Hematopoietic multipotent progenitor cell treated with erythropoietin and hydrocortisone succinate and interleukin-3 and kit ligand, for 6 days (in vitro differentiated cells): Measurements from ENCODE around the gene MOB3B.
"Not testable (repeated sequence)": the region's sequence is repeated elsewhere in the genome, so short reads cannot be mapped to it uniquely, and the experiment has no call there.

Source experiments
- DNase-seq: peaks from one replicate; pipeline ENCODE4 v3.0.0-alpha.2; 2015

Gene MOB3B

DNA sequence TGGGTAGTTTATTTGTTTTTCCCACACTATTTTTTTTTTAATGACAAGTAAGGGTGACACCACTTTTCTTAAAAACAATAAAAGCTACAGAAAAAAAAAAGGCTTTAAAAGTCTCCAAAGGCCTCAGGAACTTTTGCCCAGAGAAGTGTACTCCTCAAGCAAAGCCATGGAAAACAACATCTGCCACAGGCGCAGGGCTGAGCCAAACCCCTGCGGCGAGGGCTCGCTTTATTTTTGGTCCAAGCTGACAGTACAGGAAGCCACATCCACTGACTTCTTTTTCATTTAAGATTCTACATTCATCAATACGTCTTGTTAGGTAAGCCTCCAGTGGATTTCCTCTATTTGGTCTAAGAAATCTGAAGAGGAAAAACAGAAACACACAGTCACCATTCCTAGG, 57.4 kb downstream of the MOB3B start:
- no peak for DNase-seq

DNA sequence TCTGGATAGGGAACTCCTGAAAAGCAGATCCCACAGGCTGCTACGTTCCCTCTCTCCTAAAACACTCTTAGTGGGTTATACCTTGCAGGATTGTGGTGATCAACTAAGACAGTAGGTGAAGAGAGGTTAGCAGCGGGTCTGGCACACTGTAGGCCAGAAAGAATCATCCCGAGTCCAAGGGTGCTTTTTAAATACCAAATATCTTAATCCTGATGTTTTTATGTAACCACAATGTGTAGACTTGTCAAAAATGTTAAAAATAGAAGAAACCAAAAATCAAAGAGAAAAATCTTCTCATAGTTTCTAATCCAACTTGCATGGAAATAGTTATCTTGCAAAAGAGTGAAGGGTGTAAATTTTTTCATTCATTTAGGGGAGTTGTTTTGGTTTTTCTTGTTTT, 57.8 kb downstream of the MOB3B start:
- no peak for DNase-seq

DNA sequence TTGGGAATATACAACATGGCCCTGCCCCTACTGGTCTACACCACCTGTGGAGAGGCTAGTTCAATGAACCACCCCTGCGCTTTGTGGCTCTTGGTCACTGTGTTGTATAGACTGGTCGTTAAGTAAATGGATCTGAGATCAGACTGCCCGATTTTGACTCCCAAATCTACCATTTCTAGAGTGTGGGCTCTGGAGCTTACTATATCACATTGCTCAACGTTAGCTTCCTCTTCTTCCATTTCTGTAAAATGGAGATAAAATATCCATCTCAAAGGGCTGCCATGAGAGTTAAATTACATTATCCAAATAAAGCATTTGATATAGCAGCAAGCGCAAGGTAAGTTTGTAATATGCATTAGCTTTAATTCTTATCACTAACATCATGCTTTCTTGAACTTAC, 58.2 kb downstream of the MOB3B start:
- no peak for DNase-seq

DNA sequence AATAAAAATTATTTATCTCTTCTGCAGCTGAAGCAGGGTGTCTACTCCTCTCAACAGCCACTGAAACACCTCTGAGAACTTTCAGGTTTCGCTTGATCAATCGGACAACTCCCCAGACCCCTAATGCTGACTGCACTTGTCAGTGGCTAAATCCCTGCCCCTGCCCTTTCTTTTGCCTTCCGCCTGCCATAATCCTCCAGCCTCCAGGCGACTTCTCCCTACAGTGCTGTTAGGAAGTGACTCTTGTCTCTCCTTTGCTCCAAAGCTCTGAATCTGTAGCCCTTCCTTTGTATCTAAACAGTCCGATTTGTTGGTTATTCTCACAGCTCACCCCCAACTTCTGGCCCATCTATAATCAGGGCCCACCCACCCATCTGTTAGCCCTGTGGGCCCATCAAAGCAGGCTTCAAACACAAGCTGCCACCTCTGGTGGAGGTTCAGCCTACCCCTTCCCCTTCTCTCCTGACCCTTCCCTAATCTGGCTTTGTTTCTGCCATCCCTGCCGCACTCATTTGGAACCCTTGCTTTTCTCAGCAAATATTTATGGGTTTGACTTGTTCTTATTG, 59.2 kb downstream of the MOB3B start:
- no peak for DNase-seq

DNA sequence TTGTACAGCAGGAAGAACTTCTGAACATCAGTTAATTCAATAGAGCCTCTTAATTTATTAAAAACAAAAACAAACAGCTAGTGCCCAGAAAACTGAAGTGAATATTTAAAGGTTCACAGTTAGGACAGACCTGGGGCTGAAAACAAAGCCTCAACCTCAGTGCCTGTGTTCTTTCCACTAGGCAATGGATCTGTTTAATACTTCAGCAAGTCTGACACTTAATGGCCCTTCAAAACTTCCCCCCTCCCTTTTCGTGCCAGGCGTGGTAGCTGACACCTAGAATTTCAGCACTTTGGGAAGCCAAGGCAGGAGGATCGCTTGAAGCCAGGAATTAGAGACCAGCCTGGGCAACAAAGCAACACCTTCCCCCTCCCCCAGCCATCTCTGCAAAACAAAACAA, 60.1 kb downstream of the MOB3B start:
- no peak for DNase-seq

DNA sequence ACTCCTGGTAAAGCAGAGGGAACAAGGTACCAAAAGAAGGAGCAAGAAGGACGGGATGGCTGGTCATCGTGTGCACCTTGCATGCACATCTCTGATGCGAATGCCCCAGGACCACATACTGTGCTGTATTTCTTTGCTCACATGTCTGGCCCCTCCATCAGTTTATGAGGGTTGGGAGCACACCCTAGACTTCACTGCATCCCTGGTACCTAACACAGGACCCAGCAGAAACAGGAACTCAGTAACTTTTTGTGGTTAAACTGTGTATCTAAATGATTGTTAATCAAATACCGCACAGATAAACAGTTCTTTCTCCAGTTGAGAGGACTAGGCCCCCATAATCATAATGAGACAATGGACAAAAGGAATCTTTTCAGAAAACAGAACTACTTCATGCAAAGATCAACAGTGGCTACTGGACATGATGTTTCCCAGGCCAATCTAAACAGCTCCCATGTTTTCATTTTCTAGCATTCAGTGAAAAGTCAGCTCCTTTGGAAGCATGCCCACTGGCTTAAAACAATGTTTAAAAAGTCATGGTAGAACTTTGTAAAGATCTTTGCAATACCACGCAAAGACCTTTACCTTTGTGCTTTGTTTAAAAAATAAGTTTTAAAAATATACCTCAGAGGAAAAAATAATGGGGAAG, 61.0 kb downstream of the MOB3B start:
- DNase-seq, result peak; percentile 50

DNA sequence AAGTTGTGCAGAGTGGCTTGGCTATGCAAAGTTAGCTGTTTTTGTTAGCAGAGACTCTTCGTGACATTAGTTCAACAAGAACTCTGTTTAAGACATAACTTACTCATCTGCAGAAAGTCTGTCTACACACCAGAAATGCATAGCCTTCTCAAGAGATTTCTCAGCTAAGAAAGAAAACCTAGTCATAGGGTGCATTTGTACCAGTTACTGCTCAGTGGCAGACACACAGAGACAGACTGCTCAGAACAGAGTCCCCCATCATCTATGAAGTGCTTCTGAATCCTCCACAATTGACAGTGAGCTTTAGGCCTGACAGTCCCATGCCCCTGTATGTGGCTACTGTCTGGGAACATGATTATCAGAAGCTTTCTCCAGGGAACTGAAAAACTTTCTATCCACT, 61.6 kb downstream of the MOB3B start:
- no peak for DNase-seq

DNA sequence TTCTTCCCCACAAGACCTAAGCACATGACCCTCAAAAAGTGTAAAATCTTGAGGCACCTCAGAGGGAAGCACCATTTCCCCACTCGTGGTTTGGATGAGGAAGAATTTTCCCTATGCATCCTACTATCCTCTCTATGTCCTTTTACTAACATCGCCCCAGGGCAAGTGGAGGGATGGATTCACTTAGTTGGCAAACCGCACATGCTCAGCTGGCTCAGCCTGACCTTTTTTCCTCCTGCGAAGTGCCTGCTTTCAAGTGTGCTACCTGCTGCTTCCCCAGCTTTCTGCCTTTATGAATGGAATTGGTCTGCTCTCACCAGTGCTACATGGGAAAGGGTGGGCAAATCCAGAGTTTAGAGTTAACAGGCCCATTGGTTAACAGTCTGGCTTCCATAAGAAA, 62.1 kb downstream of the MOB3B start:
- no peak for DNase-seq

DNA sequence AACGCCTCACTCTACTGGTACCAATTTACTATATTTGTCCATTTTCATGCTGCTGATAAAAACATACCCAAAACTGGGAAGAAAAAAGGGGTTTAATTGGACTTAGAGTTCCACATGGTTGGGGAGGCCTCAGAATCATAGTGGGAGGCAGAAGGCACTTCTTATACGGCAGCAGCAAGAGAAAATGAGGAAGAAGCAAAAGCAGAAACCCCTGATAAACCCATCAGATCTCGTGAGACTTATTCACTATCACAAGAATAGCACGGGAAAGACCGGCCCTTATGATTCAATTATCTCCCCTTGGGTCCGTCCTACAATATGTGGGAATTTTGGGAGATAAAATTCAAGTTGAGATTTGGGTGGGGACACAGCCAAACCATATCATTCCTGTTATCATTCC, 63.1 kb downstream of the MOB3B start:
- not testable (repeated sequence) for DNase-seq

DNA sequence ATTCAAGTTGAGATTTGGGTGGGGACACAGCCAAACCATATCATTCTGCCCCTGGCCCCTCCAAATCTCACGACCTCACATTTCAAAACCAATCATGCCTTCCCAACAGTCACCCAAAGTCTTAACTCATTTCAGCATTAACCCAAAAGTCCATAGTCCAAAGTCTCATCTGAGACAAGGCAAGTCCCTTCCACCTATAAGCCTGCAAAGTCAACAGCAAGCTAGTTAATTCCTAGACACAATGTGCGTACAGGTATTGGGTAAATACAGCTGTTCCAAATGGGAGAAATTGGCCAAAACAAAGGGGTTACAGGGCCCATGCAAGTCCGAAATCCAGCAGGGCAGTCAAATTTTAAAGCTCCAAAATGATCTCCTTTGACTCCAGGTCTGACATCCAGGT, 64.7 kb downstream of the MOB3B start:
- not testable (repeated sequence) for DNase-seq

DNA sequence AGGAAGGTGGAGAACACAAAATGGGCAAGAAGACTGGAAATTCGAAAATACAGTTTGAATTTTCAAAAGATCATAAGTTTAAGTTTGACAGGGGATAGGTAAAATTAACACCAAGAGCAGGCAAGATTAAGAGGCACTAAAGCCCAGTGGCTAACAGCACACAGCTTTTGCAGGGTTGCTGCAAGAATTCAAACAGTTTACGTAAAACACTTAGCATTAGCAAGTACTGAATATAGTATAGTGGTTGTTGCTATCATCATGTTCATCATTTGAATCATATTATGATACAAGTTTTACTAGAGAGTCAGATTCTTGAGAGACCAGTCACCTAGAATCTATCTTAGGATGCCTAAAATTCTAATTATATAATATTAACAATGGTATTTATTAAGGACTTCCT, 66.8 kb downstream of the MOB3B start:
- DNase-seq, result no peak

DNA sequence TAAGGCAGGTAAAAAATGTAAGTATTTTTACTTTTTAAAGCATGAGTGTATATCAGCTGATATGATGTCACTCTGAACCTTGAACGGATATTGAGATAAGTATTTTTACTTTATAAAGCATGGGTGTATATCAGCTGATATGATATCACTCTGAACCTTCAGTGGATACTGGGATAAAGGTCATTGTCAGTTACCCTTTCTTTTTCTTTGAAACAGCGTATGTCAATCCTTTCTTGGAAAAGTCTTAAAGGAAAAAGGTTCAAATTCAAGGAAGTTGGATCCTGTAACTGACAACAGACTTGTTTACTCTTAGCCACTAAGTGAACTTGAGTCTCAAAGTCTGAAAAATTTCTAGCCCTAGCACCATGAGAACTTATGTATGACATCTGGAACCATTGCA, 67.2 kb downstream of the MOB3B start:
- peak; percentile 76 for DNase-seq

DNA sequence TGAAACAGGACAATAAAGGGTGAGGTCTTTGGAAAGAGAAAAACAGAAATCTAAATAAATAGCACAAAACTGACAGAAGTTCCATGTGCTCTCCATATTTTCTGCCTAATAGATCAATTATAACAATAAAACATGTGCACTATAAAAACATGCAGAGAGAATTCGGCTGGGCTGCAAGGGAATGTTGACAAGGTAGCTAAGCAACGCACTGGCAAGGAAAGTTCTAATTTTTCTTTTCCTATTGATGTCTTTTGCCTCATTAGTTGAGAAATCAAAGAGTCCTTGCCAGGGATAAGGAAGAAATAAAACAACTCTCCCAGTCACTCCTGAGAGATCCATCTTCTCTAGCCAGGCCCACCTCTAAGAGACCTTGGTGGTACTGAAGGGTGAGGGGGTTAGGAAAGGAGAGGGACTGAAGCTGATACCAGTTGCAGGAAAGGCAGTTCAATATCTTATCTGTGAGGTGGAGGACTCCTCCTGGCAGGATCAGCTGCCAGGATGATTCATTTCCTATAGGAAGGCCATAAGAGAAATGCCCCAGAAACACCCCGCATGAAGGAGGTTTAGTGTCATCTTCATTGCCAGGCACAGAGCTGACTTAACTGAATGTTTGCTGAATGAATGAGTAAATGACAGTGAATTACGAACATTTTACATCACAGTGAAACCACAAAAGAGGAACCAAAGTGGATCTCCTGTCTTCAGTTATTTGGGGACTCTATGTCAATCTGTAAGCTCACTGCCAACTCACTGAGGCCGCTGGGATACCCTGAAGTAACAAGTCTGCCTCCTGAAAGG, 69.2 kb downstream of the MOB3B start:
- DNase-seq, result peak; percentile 61

DNA sequence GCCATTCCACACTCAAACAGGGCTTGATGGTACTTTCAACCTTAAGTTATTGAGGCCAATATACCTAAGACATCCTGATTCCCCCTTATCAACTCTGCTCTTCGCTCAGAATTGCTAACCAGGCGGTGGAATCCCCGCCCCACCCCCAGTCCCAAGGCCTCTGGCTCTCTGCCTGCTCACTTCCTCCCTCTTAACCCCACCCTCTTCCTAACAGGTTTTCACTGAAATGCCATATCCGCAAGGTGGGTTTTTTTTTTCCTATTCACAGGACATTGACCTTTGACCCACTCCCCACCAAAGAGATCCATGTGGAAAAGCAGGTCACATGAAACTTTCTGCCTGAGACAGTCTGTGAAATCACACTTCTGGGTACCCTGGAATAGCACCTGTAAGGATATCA, 72.2 kb downstream of the MOB3B start:
- peak; percentile 72 for DNase-seq

DNA sequence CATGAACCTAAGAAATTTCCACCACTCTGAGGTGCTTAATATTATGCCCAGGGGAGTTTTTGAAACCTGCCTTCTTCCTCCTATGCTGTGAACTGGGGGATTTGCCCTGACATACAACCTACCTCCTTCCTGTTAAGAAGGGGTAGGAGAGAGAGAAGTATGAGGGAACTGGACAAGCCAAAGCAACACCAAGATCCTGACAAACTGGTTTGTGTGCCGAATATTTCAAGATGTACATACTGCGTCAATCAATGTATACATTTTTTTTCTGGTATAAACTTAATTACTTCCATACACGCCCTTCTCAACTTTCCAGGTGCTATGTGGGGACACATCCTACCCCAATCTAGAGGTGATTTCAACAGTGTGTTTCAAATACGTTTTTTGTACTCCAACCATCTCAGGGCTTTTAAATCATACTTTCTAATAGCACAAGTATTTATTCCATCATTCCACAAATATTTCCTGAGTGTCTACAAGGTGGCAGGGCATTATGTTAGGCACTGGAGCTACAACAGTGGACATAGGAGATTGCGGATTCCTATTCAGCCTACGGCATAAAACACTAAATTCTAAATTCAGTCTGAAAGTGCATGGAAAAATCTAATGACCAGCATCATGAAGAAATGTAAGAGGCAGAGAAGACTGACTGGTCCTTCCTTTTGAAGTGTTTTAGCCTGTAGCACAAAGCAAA, 75.6 kb downstream of the MOB3B start:
- DNase-seq, result no peak

DNA sequence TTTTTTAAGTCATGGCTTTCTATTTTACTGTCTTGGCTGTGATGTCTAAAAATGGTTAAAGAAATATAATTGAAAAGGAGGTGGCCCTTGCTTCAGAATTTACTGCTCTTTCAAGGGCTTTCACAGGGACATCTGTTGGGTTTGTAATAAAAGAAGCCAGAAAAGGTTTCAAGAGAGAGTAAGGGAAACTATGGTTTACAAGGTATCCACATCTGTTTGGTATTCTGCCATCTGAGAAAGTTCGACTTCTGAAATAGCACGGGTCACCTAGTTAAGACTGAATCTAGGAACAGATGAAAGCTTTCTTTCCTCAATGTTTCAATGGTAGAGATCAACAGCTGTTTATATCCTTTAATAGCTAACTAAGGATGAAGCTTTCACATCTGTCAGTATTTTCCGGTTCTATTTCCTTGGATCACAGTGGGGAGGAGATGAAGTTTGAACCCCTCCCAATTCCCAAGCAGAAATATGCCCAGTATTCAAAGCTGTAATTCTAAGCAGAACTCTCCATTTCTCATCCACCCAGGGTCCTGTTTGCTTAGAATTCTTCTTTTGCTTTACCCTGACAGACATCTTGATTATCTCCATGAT, 78.3 kb downstream of the MOB3B start:
- DNase-seq, result no peak

DNA sequence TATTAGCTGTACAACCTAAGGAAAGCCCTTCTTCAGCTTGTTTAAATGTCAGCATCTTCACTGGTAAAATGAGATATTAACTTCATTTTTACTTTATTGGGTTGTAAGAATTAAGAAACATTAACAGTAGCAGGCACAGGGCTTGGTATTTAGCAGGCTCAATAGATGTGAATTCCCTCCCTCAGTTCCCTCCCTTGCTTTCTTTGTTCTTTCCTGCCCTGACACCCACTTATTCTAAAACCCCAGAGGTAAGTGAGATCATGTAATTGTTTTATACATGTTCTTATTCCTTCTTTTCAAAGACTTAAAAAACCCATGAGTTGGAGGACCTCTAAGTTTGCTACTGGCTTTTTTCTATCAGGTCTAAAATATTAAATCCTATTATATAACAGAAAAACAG, 78.9 kb downstream of the MOB3B start:
- no peak for DNase-seq

DNA sequence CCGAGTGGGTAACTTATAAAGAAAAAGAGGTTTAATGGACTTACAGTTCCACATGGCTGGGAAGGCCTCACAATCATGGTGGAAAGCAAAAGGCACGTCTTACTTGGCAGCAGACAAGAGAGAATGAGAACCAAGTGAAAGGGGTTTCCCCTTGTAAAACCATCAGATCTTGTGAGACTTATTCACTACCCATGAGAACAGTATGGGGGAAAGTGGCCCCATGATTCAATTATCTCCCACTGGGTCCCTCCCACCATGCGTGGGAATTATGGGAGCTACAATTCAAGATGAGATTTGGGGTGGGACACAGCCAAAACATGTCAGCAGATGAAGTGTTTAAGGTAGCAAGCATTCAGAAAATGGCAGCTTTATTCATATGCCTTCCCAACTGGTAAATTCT, 81.3 kb downstream of the MOB3B start:
- not testable (repeated sequence) for DNase-seq

DNA sequence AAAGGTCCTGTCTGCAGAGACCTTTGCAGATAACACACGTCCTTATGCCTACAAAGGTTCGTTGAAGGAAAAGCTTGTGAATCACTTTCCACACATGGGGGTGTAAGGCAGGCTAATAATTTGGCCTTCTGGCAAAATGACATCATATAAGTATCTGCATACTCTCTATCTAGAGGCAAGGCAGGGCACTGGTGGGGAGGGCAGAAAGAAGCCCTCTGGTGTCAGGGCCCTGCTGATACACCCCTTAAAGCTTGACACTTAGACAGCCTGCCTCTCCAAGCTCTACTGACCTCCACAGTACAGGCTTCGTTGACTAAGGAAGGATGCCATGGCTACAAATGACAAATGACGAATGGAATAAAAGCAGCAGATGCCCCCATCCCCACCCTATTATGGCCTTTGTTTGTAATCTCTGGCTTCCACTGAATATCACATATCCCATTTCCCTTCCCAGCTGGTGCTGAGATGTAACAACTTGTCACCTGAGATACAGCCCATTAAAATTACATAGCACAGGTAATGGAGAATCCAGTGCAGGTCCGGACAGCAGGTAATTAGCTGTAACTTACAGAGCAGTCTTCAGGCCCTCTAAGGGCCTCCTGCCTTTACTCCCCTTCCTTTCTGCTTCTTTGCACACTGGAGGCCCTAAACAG, 82.5 kb downstream of the MOB3B start:
- DNase-seq, result peak; percentile 45

DNA sequence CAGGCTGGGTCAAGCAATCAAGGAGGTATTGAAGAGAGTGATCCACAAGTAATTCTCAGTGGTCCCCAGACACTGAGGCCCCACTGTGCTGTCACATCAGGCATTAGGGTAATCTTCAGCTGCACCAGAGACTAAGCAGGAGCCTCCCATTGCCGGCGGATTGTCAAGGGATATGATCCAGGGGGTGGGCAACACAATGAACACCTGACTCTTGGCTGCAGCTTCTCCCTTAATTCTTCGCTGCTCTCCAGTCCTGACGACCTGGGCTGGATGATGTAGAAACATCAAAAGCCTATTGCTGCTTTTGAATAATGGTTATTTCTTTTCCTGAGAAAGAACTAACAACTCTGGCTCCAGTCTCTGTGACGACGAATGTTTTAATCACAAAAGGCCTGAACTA, 83.9 kb downstream of the MOB3B start:
- DNase-seq, result no peak

DNA sequence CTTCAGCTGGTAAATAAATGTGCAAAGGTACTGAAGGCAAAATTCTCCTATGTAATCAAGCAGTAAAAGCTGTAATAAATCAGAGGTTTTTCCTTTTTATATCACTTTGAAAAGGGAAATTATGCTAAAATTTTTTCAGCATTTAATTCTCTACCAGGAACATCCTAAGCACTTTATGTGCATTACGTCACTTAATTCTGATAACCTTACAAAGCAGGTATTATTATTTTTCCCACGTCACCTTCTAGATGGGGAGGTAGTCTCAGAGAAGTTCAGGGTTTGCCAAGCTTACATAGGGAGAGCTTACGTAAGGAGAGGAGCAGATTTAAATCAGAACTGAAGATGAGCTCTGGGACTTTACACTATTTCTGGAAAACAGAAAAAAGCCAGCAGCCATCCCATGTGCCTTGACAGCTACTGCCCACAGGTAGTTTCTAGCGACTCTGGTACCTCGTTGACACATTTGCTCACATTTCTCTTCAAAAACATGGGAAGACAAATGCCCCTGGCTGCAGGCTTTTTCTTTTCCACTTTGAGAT, 84.5 kb downstream of the MOB3B start:
- no peak for DNase-seq

DNA sequence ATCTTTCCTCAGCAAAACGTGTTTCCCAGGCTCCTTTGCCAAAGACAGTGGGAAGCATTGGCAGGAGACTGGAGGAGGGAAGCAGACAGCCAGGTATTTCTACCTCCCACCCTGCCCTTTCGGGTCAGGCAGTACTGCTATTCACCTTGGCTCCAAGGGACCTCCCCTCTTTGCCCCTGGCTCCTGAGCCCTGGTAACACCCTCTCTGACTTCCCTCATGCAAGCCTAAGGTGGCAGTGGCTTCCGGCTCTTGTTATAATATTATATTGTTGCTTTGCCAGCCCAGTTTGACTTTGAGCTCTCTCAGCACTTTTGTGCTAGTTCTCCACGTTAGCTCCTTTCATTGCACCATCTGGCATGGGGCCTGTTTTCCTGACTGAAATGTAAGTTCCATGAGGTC, 87.2 kb downstream of the MOB3B start:
- no peak for DNase-seq

DNA sequence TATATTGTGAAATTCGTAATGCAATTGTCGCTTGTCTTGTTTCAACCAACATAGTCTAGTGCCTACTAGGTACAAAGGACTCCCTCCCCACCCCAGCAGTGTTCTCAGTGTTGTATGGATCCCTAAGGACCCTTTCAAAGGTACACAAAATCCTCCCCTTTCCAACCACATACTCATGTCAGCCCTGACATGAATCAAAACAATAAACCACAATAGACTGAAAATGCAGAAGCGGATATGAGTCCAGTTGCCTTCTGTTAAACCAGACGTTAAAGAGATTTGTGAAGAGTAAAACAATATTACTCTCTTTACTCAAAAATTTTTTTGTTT, 87.9 kb downstream of the MOB3B start:
- no peak for DNase-seq
